K562 (cell line): ENCODE measurements around the gene RNF224. TPM values are rescaled to one million over a fixed set of nuclear protein-coding genes. Genes with fewer than 3 reads are reported as not detected.
A peak's percentile ranks its signal among the peaks of the same experiment; 100 is the strongest.

ENCODE experiments used
- BDP1 ChIP-seq: IDR thresholded peaks from 3 replicates; pipeline ENCODE4 v1.6.1; 2011; ENCODE audit not compliant: insufficient read length, insufficient read depth
- ELF4 ChIP-seq: fragments of 450-650 bp; formaldehyde crosslinking; IDR thresholded peaks from 2 replicates; pipeline ENCODE4 v1.4.0; 2022; ENCODE audit warnings: missing genetic modification characterization
- EWSR1 ChIP-seq: fragments of 450-650 bp; IDR thresholded peaks from 2 replicates; pipeline ENCODE4 v1.6.1; 2018; ENCODE audit warnings: borderline replicate concordance, mild to moderate bottlenecking, low read depth, moderate library complexity; ENCODE audit not compliant: partially characterized antibody
- HIVEP1 ChIP-seq: fragments of 250-450 bp; sonication (Bioruptor Pico); IDR thresholded peaks from 2 replicates; pipeline ENCODE4 v1.4.0; 2020; ENCODE audit warnings: mild to moderate bottlenecking
- L3MBTL2 ChIP-seq: fragments of 450-650 bp; IDR thresholded peaks from 2 replicates; pipeline ENCODE4 v1.6.1; 2016; ENCODE audit warnings: mild to moderate bottlenecking, moderate library complexity
- LCOR ChIP-seq: sonication (generic); formaldehyde crosslinking; IDR thresholded peaks from 2 replicates; pipeline ENCODE4 v1.8.0; 2022; ENCODE audit warnings: mild to moderate bottlenecking, missing genetic modification reagents
- MED1 ChIP-seq: sonication (generic); formaldehyde crosslinking; IDR thresholded peaks from 2 replicates; pipeline ENCODE4 v1.8.1; 2023; ENCODE audit warnings: missing genetic modification reagents, borderline replicate concordance
- NCOA2 ChIP-seq, 2 experiments: fragments of 450-650 bp; IDR thresholded peaks; 2 replicates each; pipeline ENCODE4 v1.6.1; 2018; ENCODE audit warnings: mild to moderate bottlenecking in 2 of 2, moderate library complexity in 1 of 2; ENCODE audit not compliant: partially characterized antibody in 2 of 2
- NCOA4 ChIP-seq: fragments of 450-650 bp; IDR thresholded peaks from 2 replicates; pipeline ENCODE4 v1.6.1; 2018; ENCODE audit warnings: mild to moderate bottlenecking; ENCODE audit not compliant: partially characterized antibody
- NR3C1 ChIP-seq: sonication (generic); formaldehyde crosslinking; IDR thresholded peaks from 2 replicates; pipeline ENCODE4 v1.8.1; 2022; ENCODE audit warnings: missing genetic modification reagents
- OTX1 ChIP-seq: fragments of 450-650 bp; formaldehyde crosslinking; IDR thresholded peaks from 2 replicates; pipeline ENCODE4 v1.4.0; 2022; ENCODE audit warnings: mild to moderate bottlenecking
- POLR2AphosphoS2 ChIP-seq: IDR thresholded peaks from 2 replicates; pipeline ENCODE4 v1.6.1; 2012; ENCODE audit warnings: low read length, improper control_type of control experiment
- POLR2AphosphoS5 ChIP-seq: IDR thresholded peaks from 2 replicates; pipeline ENCODE4 v1.6.1; 2011; ENCODE audit warnings: mild to moderate bottlenecking, low read depth, low read length, moderate library complexity; ENCODE audit not compliant: control insufficient read depth, insufficient read depth
- PRMT5 ChIP-seq: sonication (generic); formaldehyde crosslinking; IDR thresholded peaks from 2 replicates; pipeline ENCODE4 v1.5.0; 2020; ENCODE audit warnings: missing genetic modification reagents
- SMARCC2 ChIP-seq: fragments of 450-650 bp; IDR thresholded peaks from 2 replicates; pipeline ENCODE4 v1.6.1; 2017; ENCODE audit warnings: antibody characterized with exemption, moderate library complexity, mild to moderate bottlenecking, low read depth
- SRSF9 ChIP-seq: fragments of 200-400 bp; formaldehyde crosslinking; IDR thresholded peaks from 2 replicates; pipeline ENCODE4 v1.6.1; 2017; ENCODE audit warnings: low read depth, low read length, borderline replicate concordance
- STAT5A ChIP-seq: IDR thresholded peaks from 2 replicates; pipeline ENCODE4 v1.6.1; 2012; ENCODE audit warnings: low read length, inconsistent platforms, borderline replicate concordance
- ZNF212 ChIP-seq: fragments of 450-650 bp; formaldehyde crosslinking; IDR thresholded peaks from 2 replicates; pipeline ENCODE4 v1.4.0; 2020; ENCODE audit warnings: mild to moderate bottlenecking
- ZNF311 ChIP-seq: fragments of 250-450 bp; sonication (Bioruptor Pico); IDR thresholded peaks from 2 replicates; pipeline ENCODE4 v1.4.0; 2020; ENCODE audit warnings: mild to moderate bottlenecking, moderate library complexity
- ZNF316 ChIP-seq: fragments of 450-650 bp; IDR thresholded peaks from 2 replicates; pipeline ENCODE4 v1.6.1; 2016
- ZSCAN32 ChIP-seq: fragments of 450-650 bp; formaldehyde crosslinking; IDR thresholded peaks from 2 replicates; pipeline ENCODE4 v1.4.0; 2020; ENCODE audit warnings: mild to moderate bottlenecking, moderate library complexity
- polyA plus RNA-seq, 8 experiments: library from polyadenylated mRNA; depleted of rRNA in 4 of 8; stranded (reverse) in 5 of 8; unstranded in 3 of 8; fragments of >200 nt; fragmentation: Nextera tagmentation in 2 of 8; fragmentation: Illumina TruSeq in 1 of 8; extraction: Ambion mirVana in 2 of 8; extraction: Trizol in 1 of 8; gene quantifications; 2 replicates each; pipeline versions ENCODE4 v1.2.1 to v1.2.3, GENCODE V29; 2011 to 2014; ENCODE audit warnings: inconsistent platforms in 1 of 8, missing spikeins in 1 of 8
- total RNA-seq, 7 experiments: library from RNA; depleted of rRNA in 6 of 7; stranded (reverse); fragments of >200 nt in 6 of 7; fragmentation: Illumina TruSeq in 2 of 7; extraction: Trizol in 2 of 7; gene quantifications; 2 replicates each; pipeline versions ENCODE4 v1.2.1 to v1.2.3, GENCODE V29; 2011 to 2021; ENCODE audit warnings: low replicate concordance in 1 of 7
- TF ChIP-seq, protein P1 (sequence below): fragments of 250-450 bp; sonication (Bioruptor Pico); IDR thresholded peaks from 2 replicates; pipeline ENCODE4 v1.5.1; 2021; ENCODE audit warnings: mild to moderate bottlenecking
- TF ChIP-seq, protein P2 (sequence below): IDR thresholded peaks from 2 replicates; pipeline ENCODE4 v1.6.1; 2012; ENCODE audit warnings: low read depth, low read length, improper control_type of control experiment, borderline replicate concordance
- TF ChIP-seq, protein P3 (sequence below): fragments of 450-650 bp; IDR thresholded peaks from one replicate; pipeline ENCODE4 v1.6.1; 2018; ENCODE audit warnings: mild to moderate bottlenecking, moderate library complexity; ENCODE audit not compliant: partially characterized antibody
- TF ChIP-seq, protein P4 (sequence below): fragments of 450-650 bp; formaldehyde crosslinking; conservative IDR thresholded peaks from 2 replicates; pipeline ENCODE4 v1.4.0; 2022; ENCODE audit warnings: mild to moderate bottlenecking, missing genetic modification characterization

RNF224 gene
- total and polyA plus RNA-seq, 9 of the 15 experiments (the other 6 are each of a cell fraction or from before 2014, with no cell fraction given) = not detected

DNA sequence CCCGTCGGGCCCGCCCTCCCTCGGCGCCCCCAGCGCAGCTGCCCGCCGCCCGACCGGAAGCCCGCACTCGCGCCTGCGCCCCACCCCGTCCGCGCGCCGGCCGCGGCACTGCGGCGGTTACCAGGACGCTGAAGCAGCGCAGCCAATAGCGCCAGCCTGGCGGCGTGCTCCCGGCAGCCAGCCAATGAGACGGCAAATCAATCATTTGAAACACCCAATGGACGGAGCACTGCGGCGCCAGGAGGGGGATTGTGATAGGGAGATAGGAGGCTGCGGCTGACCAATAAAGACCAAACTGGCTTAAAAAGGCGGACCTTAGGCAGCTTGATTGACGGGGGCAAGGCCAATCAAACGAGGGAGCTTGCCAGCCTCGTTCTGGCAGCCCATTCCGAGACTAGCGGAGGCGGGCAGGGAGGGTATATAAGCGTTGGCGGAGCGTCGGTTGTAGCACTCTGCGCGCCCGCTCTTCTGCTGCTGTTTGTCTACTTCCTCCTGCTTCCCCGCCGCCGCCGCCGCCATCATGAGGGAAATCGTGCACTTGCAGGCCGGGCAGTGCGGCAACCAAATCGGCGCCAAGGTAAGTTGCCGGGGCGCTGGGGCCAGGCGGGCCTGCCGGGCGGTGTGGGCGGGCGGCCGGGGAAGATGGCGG, 13.7 kb downstream of the RNF224 start, which contains the start of gene TUBB4B (continued):
- TF ChIP-seq EWSR1 (no peak), PRMT5 (CRISPR knock-in tag) (no peak), STAT5A (no peak), ZNF212 (no peak), POLR2AphosphoS2 (peak; percentile 93; the same call in 1 of the 2 replicates), ZNF311 (CRISPR knock-in tag) (no peak), MED1 (CRISPR knock-in tag) (no peak), NCOA4 (no peak), ELF4 (CRISPR knock-in tag) (peak; percentile 86), BDP1 (no peak), HIVEP1 (CRISPR knock-in tag) (no peak), ZNF316 (no peak), POLR2AphosphoS5 (peak; percentile 99), NR3C1 (CRISPR knock-in tag) (no peak), SMARCC2 (no peak), NCOA2 (IDR thresholded peaks at IDR 0.05; ENCODE audit: partially characterized antibody in 2 of 2) (no peak), ZSCAN32 (CRISPR knock-in tag) (no peak), L3MBTL2 (no peak), OTX1 (CRISPR knock-in tag) (peak; percentile 82; the same call in 1 of the 2 replicates), LCOR (peak; percentile 88), SRSF9 (no peak)
- TF ChIP-seq, protein P1, sequence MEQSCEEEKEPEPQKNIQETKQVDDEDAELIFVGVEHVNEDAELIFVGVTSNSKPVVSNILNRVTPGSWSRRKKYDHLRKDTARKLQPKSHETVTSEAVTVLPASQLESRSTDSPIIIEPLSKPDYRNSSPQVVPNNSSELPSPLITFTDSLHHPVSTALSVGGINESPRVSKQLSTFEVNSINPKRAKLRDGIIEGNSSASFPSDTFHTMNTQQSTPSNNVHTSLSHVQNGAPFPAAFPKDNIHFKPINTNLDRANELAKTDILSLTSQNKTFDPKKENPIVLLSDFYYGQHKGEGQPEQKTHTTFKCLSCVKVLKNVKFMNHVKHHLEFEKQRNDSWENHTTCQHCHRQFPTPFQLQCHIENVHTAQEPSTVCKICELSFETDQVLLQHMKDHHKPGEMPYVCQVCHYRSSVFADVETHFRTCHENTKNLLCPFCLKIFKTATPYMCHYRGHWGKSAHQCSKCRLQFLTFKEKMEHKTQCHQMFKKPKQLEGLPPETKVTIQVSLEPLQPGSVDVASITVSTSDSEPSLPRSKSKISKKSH (CRISPR knock-in tag) = no peak
- TF ChIP-seq, protein P2, sequence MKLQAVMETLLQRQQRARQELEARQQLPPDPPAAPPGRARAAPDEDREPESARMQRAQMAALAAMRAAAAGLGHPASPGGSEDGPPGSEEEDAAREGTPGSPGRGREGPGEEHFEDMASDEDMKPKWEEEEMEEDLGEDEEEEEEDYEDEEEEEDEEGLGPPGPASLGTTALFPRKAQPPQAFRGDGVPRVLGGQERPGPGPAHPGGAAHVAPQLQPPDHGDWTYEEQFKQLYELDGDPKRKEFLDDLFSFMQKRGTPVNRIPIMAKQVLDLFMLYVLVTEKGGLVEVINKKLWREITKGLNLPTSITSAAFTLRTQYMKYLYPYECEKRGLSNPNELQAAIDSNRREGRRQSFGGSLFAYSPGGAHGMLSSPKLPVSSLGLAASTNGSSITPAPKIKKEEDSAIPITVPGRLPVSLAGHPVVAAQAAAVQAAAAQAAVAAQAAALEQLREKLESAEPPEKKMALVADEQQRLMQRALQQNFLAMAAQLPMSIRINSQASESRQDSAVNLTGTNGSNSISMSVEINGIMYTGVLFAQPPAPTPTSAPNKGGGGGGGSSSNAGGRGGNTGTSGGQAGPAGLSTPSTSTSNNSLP = peak; percentile 88; the same call in 1 of the 2 replicates
- TF ChIP-seq, protein P3, sequence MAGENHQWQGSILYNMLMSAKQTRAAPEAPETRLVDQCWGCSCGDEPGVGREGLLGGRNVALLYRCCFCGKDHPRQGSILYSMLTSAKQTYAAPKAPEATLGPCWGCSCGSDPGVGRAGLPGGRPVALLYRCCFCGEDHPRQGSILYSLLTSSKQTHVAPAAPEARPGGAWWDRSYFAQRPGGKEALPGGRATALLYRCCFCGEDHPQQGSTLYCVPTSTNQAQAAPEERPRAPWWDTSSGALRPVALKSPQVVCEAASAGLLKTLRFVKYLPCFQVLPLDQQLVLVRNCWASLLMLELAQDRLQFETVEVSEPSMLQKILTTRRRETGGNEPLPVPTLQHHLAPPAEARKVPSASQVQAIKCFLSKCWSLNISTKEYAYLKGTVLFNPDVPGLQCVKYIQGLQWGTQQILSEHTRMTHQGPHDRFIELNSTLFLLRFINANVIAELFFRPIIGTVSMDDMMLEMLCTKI = no peak
- TF ChIP-seq, protein P4, sequence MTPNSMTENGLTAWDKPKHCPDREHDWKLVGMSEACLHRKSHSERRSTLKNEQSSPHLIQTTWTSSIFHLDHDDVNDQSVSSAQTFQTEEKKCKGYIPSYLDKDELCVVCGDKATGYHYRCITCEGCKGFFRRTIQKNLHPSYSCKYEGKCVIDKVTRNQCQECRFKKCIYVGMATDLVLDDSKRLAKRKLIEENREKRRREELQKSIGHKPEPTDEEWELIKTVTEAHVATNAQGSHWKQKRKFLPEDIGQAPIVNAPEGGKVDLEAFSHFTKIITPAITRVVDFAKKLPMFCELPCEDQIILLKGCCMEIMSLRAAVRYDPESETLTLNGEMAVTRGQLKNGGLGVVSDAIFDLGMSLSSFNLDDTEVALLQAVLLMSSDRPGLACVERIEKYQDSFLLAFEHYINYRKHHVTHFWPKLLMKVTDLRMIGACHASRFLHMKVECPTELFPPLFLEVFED = peak; percentile 88; the same call in 1 of the 2 replicates
